ENCODE data around the gene CLN5.
"Not testable (repeated sequence)": the region's sequence is repeated elsewhere in the genome, so short reads cannot be mapped to it uniquely, and the experiment has no call there.

Gene CLN5

DNA sequence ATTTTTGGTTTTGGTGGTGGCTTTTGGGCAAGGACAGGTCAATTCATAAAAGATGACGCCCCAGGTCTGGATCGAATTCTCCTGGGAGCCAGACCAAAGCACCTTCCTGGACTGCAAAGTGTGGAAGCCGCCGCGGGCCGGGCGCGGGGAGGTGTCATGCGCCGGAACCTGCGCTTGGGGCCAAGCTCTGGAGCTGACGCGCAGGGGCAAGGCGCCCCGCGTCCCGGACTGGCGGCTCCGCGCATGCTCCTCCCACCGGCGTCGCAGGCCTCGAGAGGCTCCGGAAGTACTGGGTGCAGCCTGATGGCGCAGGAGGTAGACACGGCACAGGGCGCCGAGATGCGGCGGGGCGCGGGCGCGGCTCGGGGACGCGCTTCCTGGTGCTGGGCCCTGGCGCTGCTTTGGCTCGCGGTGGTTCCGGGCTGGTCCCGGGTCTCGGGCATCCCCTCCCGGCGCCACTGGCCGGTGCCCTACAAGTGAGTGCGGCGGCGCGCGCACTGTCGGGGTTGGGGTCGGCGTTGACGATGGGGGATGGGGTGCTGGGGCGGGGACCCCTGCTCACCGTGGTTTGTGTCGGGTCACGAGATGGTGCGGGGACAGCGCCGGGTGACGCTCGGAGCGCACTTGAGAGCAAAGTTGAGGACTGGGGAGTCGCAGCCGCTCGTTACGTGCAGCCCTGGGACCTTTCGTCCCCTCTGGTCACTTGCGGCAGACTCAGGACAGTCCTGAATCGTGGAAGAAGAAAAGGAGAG lies at the start of gene CLN5:
TSS of gene CLN5 (plus strand) at position 286 of the 752 bp plus-strand sequence. CDS start at position 304, 18 bp downstream.
- DNase-seq: peak; percentile 88 to 94

DNA sequence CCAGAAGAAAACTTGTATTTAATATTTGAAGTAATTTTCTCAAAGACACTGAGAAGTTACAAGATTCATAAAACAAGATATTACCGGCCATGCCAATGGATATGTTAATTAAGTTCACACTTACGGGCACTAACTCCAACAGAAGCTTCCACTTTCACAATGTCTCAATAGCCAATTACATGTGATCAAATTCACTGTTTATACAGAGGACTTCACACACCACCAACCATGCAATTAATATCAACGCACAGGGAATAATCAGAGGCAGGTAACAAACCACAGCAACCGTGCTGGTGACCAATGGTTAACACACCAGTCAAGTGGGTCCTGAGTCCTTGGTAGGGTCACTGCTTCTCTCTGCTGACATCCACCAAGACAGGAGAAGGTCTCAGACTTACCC lies 49.5 kb upstream of the CLN5 start:
- DNase-seq: no peak

DNA sequence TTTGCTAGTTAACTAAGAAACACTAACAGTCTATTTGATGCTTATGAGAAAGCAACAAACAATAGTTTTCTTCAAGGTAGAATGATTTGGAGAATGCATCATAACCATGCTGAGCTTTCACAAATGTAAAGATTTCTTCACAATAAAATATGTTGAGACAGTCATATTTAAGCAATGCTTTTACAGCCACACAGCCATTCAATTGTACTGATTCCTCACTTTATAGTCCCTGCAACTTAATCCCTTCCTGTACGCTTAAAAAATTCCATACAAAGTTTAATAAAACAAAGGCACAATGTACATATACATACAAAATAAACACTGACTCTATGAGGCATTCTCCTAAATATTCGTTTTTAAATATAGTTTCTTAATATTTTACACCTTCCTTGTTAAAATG lies 48.2 kb upstream of the CLN5 start:
- no peak for DNase-seq

DNA sequence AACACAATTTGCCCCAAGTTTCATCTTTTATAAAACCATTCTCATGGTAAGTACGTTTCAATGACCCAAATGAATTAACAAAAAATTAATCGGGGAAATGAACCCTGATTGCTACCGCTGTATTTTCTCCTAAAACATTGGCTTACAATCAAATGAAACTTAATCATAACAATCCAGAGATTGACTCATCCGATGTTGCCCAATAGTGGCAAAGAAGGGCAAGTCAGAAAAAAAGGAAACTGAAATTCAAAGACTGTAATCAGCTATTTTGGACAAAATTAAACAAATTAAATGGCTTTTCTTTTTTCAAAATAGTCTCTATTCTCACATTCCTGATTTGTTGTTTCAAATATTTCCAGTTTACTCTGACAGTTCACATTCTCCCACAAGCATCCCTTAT lies 47.4 kb upstream of the CLN5 start:
- peak; percentile 81 to 96 for DNase-seq

DNA sequence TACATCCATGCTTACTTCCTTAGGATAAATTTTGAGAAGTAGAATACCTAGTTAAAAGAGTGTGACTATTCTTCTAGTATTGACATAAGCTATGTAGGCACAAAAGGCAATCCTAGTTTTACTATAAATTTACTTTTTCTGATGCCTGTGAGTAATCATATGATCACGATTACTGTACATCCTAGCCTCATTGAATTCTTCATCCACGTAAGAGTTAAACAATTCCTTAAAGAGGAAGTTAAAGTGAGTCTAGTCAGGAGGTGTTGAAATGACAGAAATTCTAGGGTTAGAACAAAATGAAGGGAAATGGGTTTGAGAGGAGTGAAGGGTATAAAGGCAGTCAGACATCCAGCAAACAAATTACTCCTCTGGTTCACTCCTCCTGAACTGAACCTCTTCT lies 43.7 kb upstream of the CLN5 start, which contains the start of gene ACOD1:
TSS of gene ACOD1 (plus strand) at position 363 of the 400 bp plus-strand sequence. CDS start 48 bp downstream, outside the sequence.
- peak; percentile 83 to 84 for DNase-seq

DNA sequence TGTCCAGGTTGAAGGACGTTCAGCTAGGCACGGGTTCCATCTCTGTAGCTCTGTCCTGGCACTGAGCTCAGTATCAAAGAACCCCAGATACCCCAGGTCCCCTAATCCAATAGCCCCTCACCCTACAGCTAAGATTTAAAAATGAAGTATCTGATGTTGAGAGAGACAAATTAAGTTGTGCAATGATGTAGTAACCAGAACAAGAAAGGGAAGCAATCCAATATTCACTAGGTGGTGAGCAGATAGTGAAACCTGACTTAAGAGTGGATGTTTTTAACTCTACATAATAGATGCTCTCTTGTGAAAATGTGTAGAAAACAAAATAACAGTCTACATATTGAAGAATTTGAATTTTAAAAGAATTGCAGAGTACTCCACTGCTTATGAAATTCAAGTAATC lies 41.8 kb upstream of the CLN5 start:
- peak in 1 of 2 donors; percentile 39 for DNase-seq

DNA sequence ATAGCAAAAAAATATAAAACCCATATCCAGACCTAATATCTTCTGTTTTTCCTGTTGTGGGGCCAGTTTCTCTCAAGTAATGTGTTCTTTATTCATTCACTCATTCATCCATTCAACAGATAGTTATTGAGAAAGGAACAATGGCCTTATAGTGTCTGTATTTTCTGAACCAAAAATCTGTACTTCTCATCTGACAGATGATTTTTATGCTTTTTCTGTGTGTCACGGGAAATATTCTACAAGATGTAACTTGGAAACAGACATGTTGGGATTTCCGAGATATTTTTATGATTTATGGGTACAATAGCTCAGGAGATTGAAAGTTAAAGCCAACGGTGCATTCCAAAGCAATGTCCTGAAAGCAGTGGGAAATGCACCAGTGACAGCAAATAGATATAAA lies 37.9 kb upstream of the CLN5 start:
- DNase-seq: no peak

DNA sequence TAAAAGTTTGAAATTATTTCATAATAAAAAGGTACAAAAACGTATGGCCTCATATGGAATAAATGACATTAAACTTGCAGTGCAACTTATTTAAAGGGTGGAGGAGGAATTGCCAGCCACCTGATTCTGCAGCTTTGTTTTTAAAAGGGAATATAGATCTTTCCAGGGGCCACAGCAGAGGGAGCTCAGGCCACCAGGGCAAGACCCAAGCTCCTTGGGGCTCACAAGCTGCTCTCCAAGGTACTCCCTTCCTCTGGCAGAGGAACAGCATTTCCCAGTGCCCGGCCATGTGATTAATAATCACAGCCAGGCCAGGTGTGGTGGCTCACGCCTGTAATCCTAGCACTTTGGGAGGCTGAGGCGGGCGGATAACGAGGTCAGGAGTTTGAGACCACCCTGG lies 37.3 kb upstream of the CLN5 start:
- DNase-seq: no peak

DNA sequence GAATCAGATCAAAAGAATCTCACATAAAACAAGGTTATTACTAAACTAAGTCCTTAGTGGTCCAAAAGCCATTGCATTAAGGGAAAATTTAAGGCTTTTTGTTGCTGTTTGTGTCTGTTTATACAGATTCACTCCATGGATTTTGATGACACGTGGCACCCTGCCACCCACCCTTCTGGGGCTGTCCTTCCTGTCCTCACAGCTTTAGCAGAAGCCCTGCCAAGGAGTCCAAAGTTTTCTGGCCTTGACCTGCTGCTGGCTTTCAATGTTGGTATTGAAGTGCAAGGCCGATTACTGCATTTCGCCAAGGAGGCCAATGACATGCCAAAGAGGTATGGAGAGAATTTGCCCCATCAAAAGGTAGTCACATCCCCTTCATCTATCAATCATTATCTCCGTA lies 36.7 kb upstream of the CLN5 start:
- no peak for DNase-seq

DNA sequence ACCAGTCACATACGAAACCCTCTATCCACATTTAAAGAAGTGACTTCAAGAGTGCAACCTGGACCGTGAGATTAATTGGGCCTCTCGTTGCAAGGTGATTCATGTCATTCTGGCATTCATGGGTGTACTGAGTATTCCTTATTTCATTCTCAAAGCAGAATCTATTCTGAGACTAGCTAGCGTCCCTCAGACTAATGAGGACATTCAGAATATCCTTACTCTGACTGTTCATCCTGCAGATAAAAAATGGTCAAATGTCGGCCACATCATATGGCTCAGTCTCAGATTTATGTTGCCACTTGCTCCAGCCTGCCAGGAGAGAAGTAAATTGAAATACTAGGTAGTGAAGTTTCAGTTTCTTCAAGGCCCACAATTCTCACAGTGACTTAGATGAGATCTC lies 36.2 kb upstream of the CLN5 start:
- no peak for DNase-seq

DNA sequence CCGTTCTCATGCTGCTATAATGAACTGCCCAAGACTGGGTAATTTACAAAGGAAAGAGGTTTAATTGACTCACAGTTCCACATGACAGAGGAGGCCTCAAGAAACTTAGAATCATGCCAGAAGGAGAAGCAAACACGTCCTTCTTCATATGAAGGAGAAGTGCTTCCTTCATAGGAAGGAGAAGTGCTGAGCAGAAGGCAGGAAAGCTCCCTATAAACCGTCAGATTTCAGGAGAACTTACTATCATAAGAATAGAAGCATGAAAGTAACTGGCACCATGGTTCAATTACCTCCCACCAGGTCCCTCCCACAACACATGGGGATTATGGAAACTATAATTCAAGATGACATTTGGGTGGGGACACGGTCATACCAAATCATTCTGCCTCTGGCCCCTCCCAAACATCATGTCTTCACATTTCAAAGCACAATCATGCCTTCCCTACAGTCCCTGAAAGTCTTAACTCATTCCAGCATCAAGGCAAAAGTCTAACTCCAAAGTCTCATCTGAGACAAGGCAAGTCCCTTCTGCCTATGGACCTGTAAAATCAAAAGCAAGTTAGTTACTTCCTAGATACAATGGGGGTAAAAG lies 32.9 kb upstream of the CLN5 start:
- DNase-seq: peak in 1 of 2 donors; percentile 47

DNA sequence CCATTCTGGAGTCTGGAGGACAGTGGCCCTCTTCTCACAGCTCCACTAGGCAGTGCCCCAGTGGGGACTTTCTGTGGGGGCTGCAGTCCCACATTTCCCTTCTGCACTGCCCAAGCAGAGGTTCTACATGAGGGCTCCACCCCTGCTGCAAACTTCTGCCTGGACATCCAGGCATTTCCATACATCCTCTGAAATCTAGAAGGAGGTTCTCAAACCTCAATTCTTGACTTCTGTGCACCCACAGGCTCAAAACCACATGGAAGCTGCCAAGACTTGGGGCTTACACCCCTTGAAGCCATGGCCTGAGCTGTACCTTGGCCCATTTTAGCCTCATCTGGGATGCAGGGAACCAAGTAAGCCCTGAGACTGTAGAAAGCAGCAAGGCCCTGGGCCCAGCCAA lies 32.1 kb upstream of the CLN5 start:
- not testable (repeated sequence) for DNase-seq

DNA sequence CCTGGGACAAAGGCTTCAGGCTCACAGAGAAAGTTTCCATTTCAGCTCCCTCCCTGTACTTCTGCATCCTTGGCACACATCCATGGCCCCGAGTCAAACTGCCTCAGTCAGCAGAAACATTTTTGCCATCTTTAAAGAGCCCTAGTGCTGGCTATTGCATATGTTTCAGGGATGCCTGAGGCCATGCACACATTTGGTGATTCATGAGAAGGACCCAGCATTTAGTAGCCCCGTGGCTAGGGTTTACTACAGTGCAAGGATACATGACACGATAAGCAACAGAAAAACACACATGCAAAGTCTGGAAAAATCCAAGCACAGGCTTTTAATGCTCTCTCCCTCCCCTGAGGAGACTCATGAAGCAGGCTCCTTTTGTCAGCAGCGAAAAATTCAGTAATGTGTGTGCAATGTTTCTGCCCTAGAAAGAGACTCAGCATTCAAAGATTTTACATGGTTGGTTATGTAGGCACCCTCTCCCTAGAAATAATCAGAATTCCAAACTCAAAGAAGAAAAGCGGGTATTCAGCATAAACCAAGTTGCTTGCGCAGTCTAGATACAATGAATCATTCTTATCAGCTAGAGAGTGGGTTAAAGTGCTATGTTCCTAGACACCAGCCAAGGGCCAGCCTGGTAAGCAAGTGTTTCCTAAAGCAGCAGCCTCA lies 26.0 kb upstream of the CLN5 start:
- no peak for DNase-seq

DNA sequence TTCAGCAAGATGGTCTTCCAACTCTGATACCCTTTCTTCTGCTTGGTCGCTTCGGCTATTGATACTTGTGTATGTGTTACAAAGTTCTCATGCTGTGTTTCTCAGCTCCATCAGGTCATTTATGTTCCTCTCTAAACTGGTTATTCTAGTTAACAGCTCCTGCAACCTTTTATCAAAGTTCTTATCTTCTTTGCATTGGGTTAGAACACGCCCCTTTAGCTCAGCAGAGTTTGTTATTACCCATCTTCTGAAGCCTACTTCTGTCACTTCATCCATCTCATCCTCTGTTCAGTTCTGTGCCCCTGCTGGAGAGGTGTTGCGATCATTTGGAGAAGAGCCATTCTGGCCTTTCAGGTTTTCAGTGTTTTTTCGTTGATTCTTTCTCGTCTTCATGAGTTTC lies 24.9 kb upstream of the CLN5 start:
- DNase-seq: no peak

DNA sequence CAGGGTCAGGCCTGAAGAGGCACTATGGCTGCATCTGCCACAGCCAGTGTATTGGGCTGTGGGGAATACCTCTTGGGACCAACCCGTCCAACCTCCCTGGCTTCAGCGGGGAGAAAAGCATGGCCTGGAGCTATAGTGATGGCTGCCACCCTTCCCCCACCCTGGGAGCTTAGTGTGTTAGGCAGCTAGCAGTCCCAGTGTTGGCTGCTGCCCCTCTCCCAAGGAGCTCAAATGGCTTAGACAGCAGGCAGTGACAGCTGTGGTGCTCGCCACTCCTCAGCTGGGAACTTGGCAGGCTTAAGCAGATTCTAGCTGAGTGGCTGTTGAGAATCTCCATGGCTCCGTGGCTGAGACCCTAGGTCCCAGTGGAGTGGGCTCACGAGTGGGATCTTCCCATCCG lies 23.8 kb upstream of the CLN5 start:
- DNase-seq: no peak

DNA sequence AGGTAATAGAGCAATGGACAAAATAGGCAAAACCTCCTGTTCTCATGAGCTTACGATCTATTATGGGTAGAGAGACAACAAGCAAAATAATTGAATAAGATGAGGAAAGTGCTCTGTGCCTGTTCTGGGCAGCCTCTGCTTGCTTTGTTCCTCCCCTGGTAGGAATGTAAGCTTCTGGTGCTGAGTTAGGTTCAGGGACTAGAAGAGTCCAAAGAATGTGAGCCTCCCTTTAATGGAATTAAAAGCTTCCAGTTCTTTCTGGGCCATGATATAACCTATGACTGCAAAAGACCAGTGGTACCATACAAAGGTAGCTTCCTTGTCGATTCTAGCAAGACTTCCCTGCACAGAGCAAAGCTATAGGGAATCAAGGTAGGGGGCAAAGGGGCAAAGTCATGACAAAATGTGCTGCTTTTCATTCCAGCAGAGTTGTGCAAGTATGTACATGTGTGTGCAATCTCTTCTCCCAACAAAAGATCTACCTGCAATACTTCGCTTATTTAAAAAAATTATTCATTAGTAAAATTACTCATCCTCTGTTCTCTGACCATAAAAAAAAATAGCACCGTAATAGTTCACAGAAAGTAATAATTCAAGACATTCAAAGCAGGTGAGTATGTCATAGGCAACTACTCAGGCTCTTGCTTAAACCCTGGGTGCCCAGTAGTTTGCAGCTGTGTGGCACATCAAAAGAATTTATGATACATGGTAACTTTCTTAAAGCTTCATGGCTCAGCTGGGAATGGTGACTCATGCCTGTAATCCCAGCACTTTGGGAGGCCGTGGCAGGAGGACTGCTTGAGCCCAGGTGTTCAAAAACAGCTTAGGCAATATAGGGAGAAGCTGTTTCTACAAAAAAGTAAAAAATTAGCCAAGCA lies 22.2 kb upstream of the CLN5 start:
- no peak for DNase-seq

DNA sequence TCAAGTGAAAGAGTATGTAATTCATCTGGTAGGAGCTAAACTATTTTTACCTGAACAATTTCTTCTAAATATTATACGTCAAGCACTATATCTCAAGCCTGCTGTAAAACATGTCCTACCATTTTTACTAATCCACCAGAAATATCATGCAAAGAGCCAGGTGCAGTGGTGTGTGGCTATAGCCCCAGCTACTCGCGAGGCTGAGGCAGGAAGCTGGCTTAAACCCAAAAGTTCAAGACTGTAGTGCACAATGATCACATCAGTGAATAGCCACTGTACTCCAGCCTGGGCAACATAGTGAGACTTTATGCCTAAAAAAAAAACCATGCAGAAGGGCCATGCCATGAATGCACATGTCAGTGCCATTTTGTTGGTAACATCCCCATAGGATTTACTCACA lies 20.7 kb upstream of the CLN5 start:
- no peak for DNase-seq

DNA sequence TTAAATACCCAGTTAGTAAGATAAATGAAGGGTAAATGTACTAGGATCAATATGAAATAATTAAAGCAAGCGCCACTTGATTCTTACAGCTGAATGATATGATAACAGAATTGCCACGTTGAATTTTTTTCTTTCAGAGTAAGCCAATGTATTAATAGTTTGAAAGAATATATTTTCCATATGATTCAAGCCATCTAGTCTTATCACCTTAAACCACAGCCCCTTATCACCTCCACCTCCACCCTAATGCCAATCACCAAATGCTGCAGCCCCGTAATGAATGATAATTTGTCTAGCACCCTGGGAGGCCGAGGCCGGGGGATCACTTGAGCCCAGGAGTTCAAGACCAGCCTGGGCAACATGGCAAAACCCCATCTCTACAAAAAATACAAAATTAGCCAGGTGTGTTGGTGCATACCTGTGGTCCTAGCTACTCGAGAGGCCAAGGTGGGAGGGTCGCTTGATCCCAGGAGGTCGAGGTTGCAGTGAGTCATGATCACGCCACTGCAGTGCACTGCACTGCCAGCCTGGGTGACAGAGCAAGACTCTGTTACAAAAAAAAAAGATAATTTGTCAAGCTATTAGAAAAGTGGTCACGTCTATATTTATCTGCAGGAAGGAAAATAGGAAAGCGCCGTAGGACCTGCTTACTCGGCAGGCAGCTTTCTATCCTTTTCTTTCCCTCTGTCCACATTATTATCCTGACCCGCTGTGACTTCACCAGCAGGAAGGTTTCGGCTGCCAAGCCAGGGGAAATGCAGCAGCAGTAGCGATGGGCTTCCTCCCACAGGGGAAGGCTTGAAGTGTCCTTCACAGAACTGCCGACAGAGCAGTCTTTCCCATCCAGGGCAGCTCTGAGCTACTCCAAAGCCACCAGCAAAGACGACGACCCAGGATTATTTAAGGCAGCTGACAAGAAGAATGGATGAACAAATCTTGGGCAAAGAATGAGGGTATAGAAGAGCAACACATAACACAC lies 19.7 kb upstream of the CLN5 start:
- DNase-seq: peak in 1 of 2 donors; percentile 28

DNA sequence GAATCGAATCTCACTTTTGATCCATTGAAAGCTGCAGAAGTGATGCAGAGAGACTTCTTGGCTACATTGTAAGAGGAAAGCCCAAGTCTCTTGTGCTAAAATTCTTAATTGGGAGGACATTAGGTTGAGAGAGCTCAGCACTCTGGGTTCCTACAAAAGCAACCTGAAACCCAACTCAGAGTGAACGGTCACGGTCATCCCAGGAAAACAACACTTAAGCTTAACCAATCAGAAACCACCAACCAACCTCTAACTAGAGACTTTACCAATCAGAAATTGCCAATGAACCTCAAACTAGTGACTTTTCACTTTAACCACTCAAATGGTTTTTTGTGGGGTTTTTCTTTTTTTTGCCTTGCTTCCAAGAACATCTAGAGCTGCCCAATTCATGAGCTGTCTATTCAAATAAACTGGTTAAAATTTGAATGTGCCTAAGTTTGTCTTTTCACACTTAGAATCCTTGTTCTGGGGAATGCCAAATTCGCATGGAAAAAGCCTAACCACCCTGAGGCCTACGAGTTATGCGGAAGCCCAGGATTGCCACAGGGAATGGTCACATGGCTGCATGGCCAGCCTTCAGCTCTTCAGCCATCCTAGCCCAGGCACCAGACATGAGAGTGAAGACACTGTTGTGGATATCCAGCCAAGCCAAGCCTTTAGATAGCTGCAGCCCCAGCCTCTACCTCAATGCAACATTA lies 17.8 kb upstream of the CLN5 start:
- peak in 1 of 2 donors; percentile 9 for DNase-seq

DNA sequence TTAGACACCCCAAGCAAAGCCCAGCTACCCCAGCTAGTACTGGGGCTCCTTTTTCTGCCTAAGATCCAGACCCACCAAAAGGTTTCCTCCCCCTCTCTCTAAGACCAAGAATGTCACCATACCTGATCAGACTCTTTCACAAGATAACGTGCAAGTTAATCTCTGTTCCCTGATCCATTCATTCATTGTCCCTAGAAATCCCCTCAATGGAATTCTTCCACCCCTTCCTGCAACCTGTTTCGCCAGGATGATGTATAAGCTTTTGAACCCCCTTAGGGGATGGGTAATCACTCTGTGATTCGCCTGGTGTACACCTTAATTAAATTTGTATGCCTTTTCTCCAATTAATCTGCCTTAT lies 17.3 kb upstream of the CLN5 start:
- no peak for DNase-seq

DNA sequence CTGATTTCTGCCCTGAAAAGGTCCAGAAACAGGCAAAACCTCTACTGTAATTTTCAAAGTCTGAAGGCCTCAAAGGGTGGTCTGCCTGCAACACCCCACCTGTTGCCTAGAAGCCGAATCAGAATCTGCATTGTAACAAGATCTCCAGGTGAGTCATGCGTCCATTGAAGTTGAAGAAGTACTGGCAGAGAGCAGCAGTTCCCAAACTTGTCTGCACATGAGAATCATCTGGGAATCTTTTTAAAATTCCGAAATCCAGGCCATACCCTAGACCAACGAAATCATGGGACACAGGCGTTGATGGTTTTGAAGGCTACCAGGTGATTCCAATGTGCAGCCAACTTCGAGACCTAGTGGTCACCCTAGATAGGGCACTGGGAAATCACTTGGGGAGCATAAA lies 16.0 kb upstream of the CLN5 start:
- DNase-seq: no peak

Measured in inflammatory macrophage treated with lipopolysaccharide for 1 hour (primary cell).